GM23248 (cell line): ENCODE results near the gene QPCTL. TPM values are rescaled to one million over a fixed set of nuclear protein-coding genes. Genes with fewer than 3 reads are reported as not detected.

ENCODE experiments used
- DNase-seq: peaks from one replicate; pipeline ENCODE4 v3.0.0-alpha.2; 2015
- H2AFZ ChIP-seq: fragments of 200-600 bp; sonication (generic); 2 replicates; pipeline ENCODE4 v1.6.1; 2016; ENCODE audit warnings: antibody characterized with exemption
- H3F3A ChIP-seq: fragments of 200-600 bp; sonication (generic); 2 replicates; pipeline ENCODE4 v1.6.1; 2016; ENCODE audit warnings: mild to moderate bottlenecking, antibody characterized with exemption, mixed run types; ENCODE audit not compliant: insufficient read depth
- H3K27ac ChIP-seq: fragments of 200-600 bp; sonication (generic); 2 replicates; pipeline ENCODE4 v1.5.1; 2016; ENCODE audit warnings: mild to moderate bottlenecking
- H3K27me3 ChIP-seq: fragments of 200-600 bp; sonication (generic); replicated peaks from 2 replicates; pipeline ENCODE4 v1.6.1; 2016; ENCODE audit warnings: mild to moderate bottlenecking; ENCODE audit not compliant: insufficient read depth
- H3K36me3 ChIP-seq: fragments of 200-600 bp; sonication (generic); 2 replicates; pipeline ENCODE4 v1.6.1; 2016; ENCODE audit warnings: low read depth, mild to moderate bottlenecking
- H3K4me1 ChIP-seq: fragments of 200-600 bp; sonication (generic); 2 replicates; pipeline ENCODE4 v1.6.1; 2016; ENCODE audit warnings: mild to moderate bottlenecking; ENCODE audit not compliant: insufficient read depth
- H3K4me2 ChIP-seq: fragments of 200-600 bp; sonication (generic); one replicate; pipeline ENCODE4 v1.6.1; 2016; ENCODE audit warnings: mild to moderate bottlenecking; ENCODE audit not compliant: unreplicated experiment
- H3K4me3 ChIP-seq: fragments of 200-600 bp; sonication (generic); 2 replicates; pipeline ENCODE4 v1.5.1; 2016; ENCODE audit warnings: mild to moderate bottlenecking
- H3K79me2 ChIP-seq: fragments of 200-600 bp; sonication (generic); 2 replicates; pipeline ENCODE4 v1.6.1; 2016; ENCODE audit warnings: mild to moderate bottlenecking; ENCODE audit not compliant: insufficient read depth
- H3K9ac ChIP-seq: fragments of 200-600 bp; sonication (generic); 2 replicates; pipeline ENCODE4 v1.6.1; 2016; ENCODE audit warnings: mild to moderate bottlenecking
- H3K9me2 ChIP-seq: fragments of 200-600 bp; sonication (generic); 2 replicates; pipeline ENCODE4 v1.6.1; 2016; ENCODE audit warnings: mixed run types, mild to moderate bottlenecking, moderate library complexity; ENCODE audit not compliant: insufficient read depth
- H3K9me3 ChIP-seq: fragments of 200-600 bp; sonication (generic); one replicate; pipeline ENCODE4 v1.6.1; 2017; ENCODE audit warnings: low read depth
- H4K20me1 ChIP-seq: fragments of 200-600 bp; sonication (generic); 2 replicates; pipeline ENCODE4 v1.6.0; 2016; ENCODE audit not compliant: insufficient read depth
- EZH2 ChIP-seq: fragments of 200-600 bp; sonication (generic); IDR thresholded peaks from 2 replicates; pipeline ENCODE4 v1.6.1; 2018; ENCODE audit warnings: antibody characterized with exemption, mild to moderate bottlenecking; ENCODE audit not compliant: insufficient read depth, poor library complexity, severe bottlenecking
- EZH2phosphoT487 ChIP-seq: fragments of 200-600 bp; sonication (generic); IDR thresholded peaks from 2 replicates; pipeline ENCODE4 v1.6.1; 2018; ENCODE audit warnings: antibody characterized with exemption, moderate library complexity, mild to moderate bottlenecking, low read depth; ENCODE audit not compliant: insufficient read depth
- WGBS, 2 experiments: methylation state at CpG; one replicate each; pipeline ENCODE4 v1.1.6; 2015 to 2017; ENCODE audit warnings: low lambda C conversion rate in 2 of 2, low coverage in 1 of 2; ENCODE audit errors: missing lambda C conversion rate in 2 of 2; 5-methylcytosine and 5-hydroxymethylcytosine counted together
- in situ Hi-C: fragments of 300-500 bp; cut with MboI; formaldehyde crosslinking; loops from 2 replicates; pipeline ENCODE4 v1.15.0; 2020
- polyA plus RNA-seq: library from polyadenylated mRNA; unstranded; fragments of >200 nt; fragmentation: Nextera tagmentation; extraction: Ambion mirVana; gene quantifications from 2 replicates; pipeline ENCODE4 v1.2.1, GENCODE V29; 2016
- total RNA-seq: library from RNA; depleted of rRNA; stranded (reverse); fragments of >200 nt; shearing (Covaris generic); gene quantifications from 2 replicates; pipeline ENCODE4 v1.2.3, GENCODE V29; 2014

The QPCTL gene
- total and polyA plus RNA-seq, 2 experiments from 2014 or later, result 7.4 to 13.2 TPM

DNA sequence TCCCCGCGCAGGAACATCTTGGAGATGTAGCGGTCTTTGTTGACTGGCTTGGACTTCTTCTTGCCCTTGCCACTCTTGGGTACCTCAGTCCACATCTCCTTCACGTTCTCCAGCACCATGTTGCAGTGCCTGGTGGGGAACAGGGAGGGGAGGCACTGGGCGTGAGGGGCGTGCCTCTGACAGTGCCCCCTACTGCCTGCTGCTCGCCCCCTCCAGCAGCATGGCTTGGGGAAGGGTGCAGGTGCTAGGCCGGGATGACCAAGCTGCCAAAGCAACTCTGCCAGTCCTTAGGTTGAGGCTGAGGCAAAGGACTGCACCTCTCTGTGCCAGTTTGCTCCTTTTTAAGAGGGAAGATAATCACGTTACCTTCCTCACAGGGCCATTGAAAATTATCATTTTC is 4.9 kb upstream of the QPCTL start:
- TF ChIP-seq EZH2phosphoT487 (no peak), EZH2 (no peak)
- H4K20me1 ChIP-seq, result no peaks in the 10 kb centered on the region
- no peak overlapping the region for H3K27ac ChIP-seq
- H3K4me3 ChIP-seq, result no peak overlapping the region
- H2AFZ ChIP-seq, result no peak overlapping the region
- DNase-seq, result no peak
- H3K9ac ChIP-seq, result no peak overlapping the region
- H3K79me2 ChIP-seq, result peaks cover 31% of the 10 kb centered on the region
- in situ Hi-C loops, result no loop called here
- H3K36me3 ChIP-seq, result peaks cover 12% of the 10 kb centered on the region; the same call in 1 of the 2 replicates
- H3F3A ChIP-seq, result 0 out of 2 replicates have a peak, but pooled peaks cover 12% of the 10 kb centered on the region
- H3K9me3 ChIP-seq, result no peaks in the 10 kb centered on the region
- H3K9me2 ChIP-seq, result no peaks in the 10 kb centered on the region
- peaks cover 5% of the 10 kb centered on the region; the same call in 1 of the 2 replicates for H3K4me1 ChIP-seq
- no peak overlapping the region for H3K4me2 ChIP-seq
- 84 to 85% methylated on average over 6 to 9 of the region's 9 CpGs for WGBS, 2 experiments
- no peaks in the 10 kb centered on the region for H3K27me3 ChIP-seq

GRCh38 chr19:45691516-45692186 is 815 bp upstream of the QPCTL start, which contains the start of gene SNRPD2:
SNRPD2 (minus strand) TSS chr19:45691953; CDS start chr19:45691888, 65 bp downstream.
- H3K4me1 ChIP-seq, result peaks cover 5% of the 10 kb centered on the region; the same call in 1 of the 2 replicates
- no peaks in the 10 kb centered on the region for H3F3A ChIP-seq
- peak within 1 kb of the TSS; percentile 92 for H2AFZ ChIP-seq
- no peaks in the 10 kb centered on the region for H3K9me2 ChIP-seq
- in situ Hi-C loops, result no loop called here
- peak within 1 kb of the TSS; percentile 86 for H3K4me3 ChIP-seq
- TF ChIP-seq EZH2phosphoT487 (no peak), EZH2 (no peak)
- peak within 1 kb of the TSS; percentile 89 for H3K27ac ChIP-seq
- 1% methylated on average over 35 to 36 of the region's 36 CpGs for WGBS, 2 experiments
- no peaks in the 10 kb centered on the region for H3K9me3 ChIP-seq
- peaks cover 12% of the 10 kb centered on the region; the same call in 1 of the 2 replicates for H3K36me3 ChIP-seq
- H3K4me2 ChIP-seq, result peak within 1 kb of the TSS; percentile 93
- H3K9ac ChIP-seq, result peak within 1 kb of the TSS; percentile 95
- H3K27me3 ChIP-seq, result no peaks in the 10 kb centered on the region
- H4K20me1 ChIP-seq, result no peaks in the 10 kb centered on the region
- H3K79me2 ChIP-seq, result peaks cover 35% of the 10 kb centered on the region
- peak; percentile 98 for DNase-seq

DNA sequence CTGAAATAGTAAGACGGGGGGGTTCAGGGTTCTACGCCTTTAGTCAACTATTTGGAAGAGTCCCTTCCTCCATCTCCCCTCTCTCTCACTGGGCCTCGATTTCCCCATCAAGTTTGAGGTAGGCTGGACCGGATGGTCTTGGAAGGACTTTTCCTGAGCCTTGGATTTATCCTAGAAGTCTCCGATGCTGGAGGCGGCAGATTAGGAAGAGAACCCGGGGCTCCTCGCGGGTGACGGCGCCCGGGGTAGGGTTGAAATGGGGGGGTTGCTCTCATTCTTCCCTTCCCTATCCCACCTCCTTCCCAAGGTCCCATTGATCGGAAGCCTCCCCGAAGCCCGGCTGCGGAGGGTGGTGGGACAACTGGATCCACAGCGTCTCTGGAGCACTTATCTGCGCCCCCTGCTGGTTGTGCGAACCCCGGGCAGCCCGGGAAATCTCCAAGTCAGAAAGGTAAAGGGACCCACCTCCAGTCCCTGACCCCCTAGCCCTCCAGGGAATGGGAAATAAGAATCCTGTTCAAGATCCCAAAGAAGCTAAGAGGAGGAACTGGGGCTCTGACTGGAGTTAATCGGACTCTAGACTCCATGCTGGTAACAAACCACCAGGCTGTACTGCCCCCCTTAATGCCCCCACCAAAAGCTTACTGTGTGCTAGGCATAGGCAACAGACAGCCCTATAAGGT is 781 bp downstream of the QPCTL start:
- Histone ChIP-seq H4K20me1 (no peaks in the 10 kb centered on the region), H3K4me2 (peak overlapping the region; percentile 93)
- in situ Hi-C loops, result no loop called here

GRCh38 chr19:45701676-45702075 is 9.2 kb downstream of the QPCTL start:
- H3K4me1 ChIP-seq, result peaks cover 5% of the 10 kb centered on the region; the same call in 1 of the 2 replicates
- H3K36me3 ChIP-seq, result no peaks in the 10 kb centered on the region
- DNase-seq, result no peak
- H4K20me1 ChIP-seq, result no peaks in the 10 kb centered on the region
- peaks cover 2% of the 10 kb centered on the region; the same call in 1 of the 2 replicates for H3F3A ChIP-seq
- no peak for TF ChIP-seq EZH2
- TF ChIP-seq EZH2phosphoT487, result no peak
- no peaks in the 10 kb centered on the region for H3K79me2 ChIP-seq
- H3K27me3 ChIP-seq, result no peaks in the 10 kb centered on the region
- no peak overlapping the region for H2AFZ ChIP-seq
- in situ Hi-C loops, result no loop called here
- no peak overlapping the region for H3K27ac ChIP-seq
- H3K9me2 ChIP-seq, result no peaks in the 10 kb centered on the region
- no peak overlapping the region for H3K4me3 ChIP-seq
- H3K4me2 ChIP-seq, result no peak overlapping the region
- no peak overlapping the region for H3K9ac ChIP-seq
- H3K9me3 ChIP-seq, result no peaks in the 10 kb centered on the region
- 96 to 99% methylated on average over 7 of the region's 7 CpGs for WGBS, 2 experiments

More for the DNA sequence above, 781 bp downstream of the QPCTL start:
- H3K27me3 ChIP-seq, result no peaks in the 10 kb centered on the region
- peaks cover 10% of the 10 kb centered on the region for H3K4me1 ChIP-seq
- H3K27ac ChIP-seq, result peak overlapping the region; percentile 89
- no peaks in the 10 kb centered on the region for H3F3A ChIP-seq
- H3K36me3 ChIP-seq, result peaks cover 2% of the 10 kb centered on the region; the same call in 1 of the 2 replicates
- peak overlapping the region; percentile 95 for H3K9ac ChIP-seq
- H3K9me2 ChIP-seq, result no peaks in the 10 kb centered on the region
- no peaks in the 10 kb centered on the region for H3K9me3 ChIP-seq
- peak overlapping the region; percentile 86 for H3K4me3 ChIP-seq
- H3K79me2 ChIP-seq, result peaks cover 34% of the 10 kb centered on the region
- H2AFZ ChIP-seq, result peak overlapping the region; percentile 92
- 1 to 2% methylated on average over 22 of the region's 22 CpGs for WGBS, 2 experiments
- peak; percentile 86 for DNase-seq
- TF ChIP-seq EZH2phosphoT487 (no peak), EZH2 (no peak)
